GM10847 (cell line): Measurements from ENCODE around the gene PTGFRN.

ENCODE experiments used
- POLR2A ChIP-seq: IDR thresholded peaks from 2 replicates; pipeline ENCODE4 v1.6.1; 2011; ENCODE audit not compliant: insufficient read length; ENCODE audit errors: extremely low read depth

Gene PTGFRN

GRCh38 chr1:117013309-117013858 lies 103.7 kb downstream of the PTGFRN start:
- TF ChIP-seq POLR2A = no peak

- no peak for TF ChIP-seq POLR2A
These were observed 104.5 kb downstream of the PTGFRN start for GRCh38 chr1:117014209-117014608.

GRCh38 chr1:117015724-117016123 lies 106.0 kb downstream of the PTGFRN start:
- TF ChIP-seq POLR2A = no peak

GRCh38 chr1:117017062-117017461 lies 107.3 kb downstream of the PTGFRN start:
- TF ChIP-seq POLR2A = no peak

- TF ChIP-seq POLR2A = no peak
These were observed 107.9 kb downstream of the PTGFRN start for GRCh38 chr1:117017648-117018047.

GRCh38 chr1:117020526-117021156 lies 110.9 kb downstream of the PTGFRN start:
- TF ChIP-seq POLR2A = no peak

- no peak for TF ChIP-seq POLR2A
These were observed 112.4 kb downstream of the PTGFRN start for GRCh38 chr1:117022114-117022513.

- no peak for TF ChIP-seq POLR2A
These were observed 115.9 kb downstream of the PTGFRN start for GRCh38 chr1:117025568-117025967.

GRCh38 chr1:117026361-117026760 lies 116.6 kb downstream of the PTGFRN start:
- TF ChIP-seq POLR2A = no peak

GRCh38 chr1:117029685-117030084 lies 120.0 kb downstream of the PTGFRN start:
- no peak for TF ChIP-seq POLR2A

- TF ChIP-seq POLR2A = no peak
These were observed 120.7 kb downstream of the PTGFRN start for GRCh38 chr1:117030271-117030877.

- TF ChIP-seq POLR2A = no peak
These were observed 122.5 kb downstream of the PTGFRN start for GRCh38 chr1:117032266-117032665.

GRCh38 chr1:117032681-117033539 lies 123.2 kb downstream of the PTGFRN start:
- no peak for TF ChIP-seq POLR2A

- no peak for TF ChIP-seq POLR2A
These were observed 124.1 kb downstream of the PTGFRN start for GRCh38 chr1:117033772-117034171.

- no peak for TF ChIP-seq POLR2A
These were observed 125.1 kb downstream of the PTGFRN start for GRCh38 chr1:117034791-117035290.
